H1 (cell line): ENCODE measurements around the gene SLC2A4.

Experiments
- BCL11A ChIP-seq, 2 experiments: IDR thresholded peaks; one replicate each; pipeline ENCODE4 v1.6.1; 2011; ENCODE audit warnings: low read depth in 2 of 2, low read length in 2 of 2, mild to moderate bottlenecking in 2 of 2
- BRCA1 ChIP-seq: IDR thresholded peaks from 2 replicates; pipeline ENCODE4 v1.6.1; 2012; ENCODE audit warnings: low read depth, low read length, improper control_type of control experiment
- CBX8 ChIP-seq: fragments of 300-800, 300-1000 bp; sonication (generic); IDR thresholded peaks from 2 replicates; pipeline ENCODE4 v1.7.1; 2016; ENCODE audit warnings: low read depth, low read length, borderline replicate concordance
- CTCF ChIP-seq, 3 experiments: IDR thresholded peaks; 1 replicate in 2 of 3; 2 replicates in 1 of 3; pipeline versions ENCODE4 v1.5.1 to v1.6.1; 2011; ENCODE audit warnings: low read length in 3 of 3, mild to moderate bottlenecking in 3 of 3, inconsistent platforms in 2 of 3, low read depth in 1 of 3, moderate library complexity in 1 of 3; ENCODE audit not compliant: insufficient read depth in 1 of 3; ENCODE audit errors: control extremely low read depth in 1 of 3
- EP300 ChIP-seq, 2 experiments: IDR thresholded peaks; 1 replicate in 1 of 2; 2 replicates in 1 of 2; pipeline ENCODE4 v1.6.1; 2011 to 2012; ENCODE audit warnings: low read depth in 2 of 2, low read length in 2 of 2, mild to moderate bottlenecking in 2 of 2, borderline replicate concordance in 1 of 2, inconsistent platforms in 1 of 2, moderate library complexity in 1 of 2
- EZH2 ChIP-seq: fragments of 200-600 bp; sonication (generic); IDR thresholded peaks from 2 replicates; pipeline ENCODE4 v1.7.1; 2012; ENCODE audit warnings: low read depth, mild to moderate bottlenecking, moderate library complexity, low read length, inconsistent platforms; ENCODE audit not compliant: severe bottlenecking
- POLR2A ChIP-seq, 2 experiments: IDR thresholded peaks; 1 replicate in 1 of 2; 2 replicates in 1 of 2; pipeline ENCODE4 v1.6.1; 2011; ENCODE audit warnings: low read depth in 2 of 2, low read length in 2 of 2, mild to moderate bottlenecking in 2 of 2; ENCODE audit errors: control extremely low read depth in 1 of 2
- POLR2AphosphoS5 ChIP-seq: IDR thresholded peaks from 2 replicates; pipeline ENCODE4 v1.6.1; 2011; ENCODE audit warnings: low read depth, low read length
- RAD21 ChIP-seq, 2 experiments: IDR thresholded peaks in 1 of 2; conservative IDR thresholded peaks in 1 of 2; 2 replicates each; pipeline ENCODE4 v1.6.1; 2011; ENCODE audit warnings: low read depth in 2 of 2, low read length in 2 of 2, improper control_type of control experiment in 1 of 2, inconsistent platforms in 1 of 2, mild to moderate bottlenecking in 1 of 2, moderate library complexity in 1 of 2
- RBBP5 ChIP-seq: IDR thresholded peaks from 2 replicates; pipeline ENCODE4 v1.7.1; 2012; ENCODE audit warnings: low read depth, mild to moderate bottlenecking, inconsistent platforms, low read length, moderate library complexity, borderline replicate concordance
- SIN3A ChIP-seq, 2 experiments: IDR thresholded peaks in 1 of 2; conservative IDR thresholded peaks in 1 of 2; 2 replicates each; pipeline ENCODE4 v1.6.1; 2011 to 2012; ENCODE audit warnings: low read length in 2 of 2, improper control_type of control experiment in 1 of 2, low read depth in 1 of 2, mild to moderate bottlenecking in 1 of 2
- TAF1 ChIP-seq: IDR thresholded peaks from 2 replicates; pipeline ENCODE4 v1.6.1; 2011; ENCODE audit warnings: mild to moderate bottlenecking, low read depth, low read length
- ZNF274 ChIP-seq: IDR thresholded peaks from 2 replicates; pipeline ENCODE4 v1.7.0; 2012; ENCODE audit warnings: low read length, borderline replicate concordance; ENCODE audit errors: extremely low read depth

- no peak for TF ChIP-seq BRCA1
- TF ChIP-seq EP300 (IDR thresholded peaks at IDR 0.05; ENCODE audit: borderline replicate concordance in 1 of 2, low read depth in 2 of 2, low read length in 2 of 2), result no peak
- no peak for TF ChIP-seq POLR2A (IDR thresholded peaks at IDR 0.05; ENCODE audit: control extremely low read depth in 1 of 2, low read depth in 2 of 2, low read length in 2 of 2)
- no peak for TF ChIP-seq CBX8
- TF ChIP-seq EZH2, result no peak
- TF ChIP-seq BCL11A (IDR thresholded peaks at IDR 0.05; ENCODE audit: low read depth in 2 of 2, low read length in 2 of 2), result no peak
- no peak for TF ChIP-seq CTCF (IDR thresholded peaks at IDR 0.05; ENCODE audit: control extremely low read depth in 1 of 3, insufficient read depth in 1 of 3, low read depth in 1 of 3, low read length in 3 of 3)
- no peak for TF ChIP-seq TAF1
- TF ChIP-seq RBBP5, result no peak
- TF ChIP-seq RAD21 (IDR thresholded peaks at IDR 0.05 in 1 of 2, conservative IDR thresholded peaks at IDR 0.05 in 1 of 2; ENCODE audit: low read depth in 2 of 2, low read length in 2 of 2), result no peak
- TF ChIP-seq SIN3A (conservative IDR thresholded peaks at IDR 0.05 in 1 of 2, IDR thresholded peaks at IDR 0.05 in 1 of 2; ENCODE audit: low read depth in 1 of 2, low read length in 2 of 2), result no peak
- no peak for TF ChIP-seq ZNF274
- TF ChIP-seq POLR2AphosphoS5, result no peak
Measured at GRCh38 chr17:7327501-7327900, 46.0 kb downstream of the SLC2A4 start.
